Lung (tissue), 12 donors: ENCODE measurements around the gene SHC3. TPM values are rescaled to one million over a fixed set of nuclear protein-coding genes. Genes with fewer than 3 reads are reported as not detected.

Experiments
- ATAC-seq: fragments of 200-7000 bp; cut with Tn5 transposase; one replicate; pipeline ENCODE4 v1.9.1; 2020; ENCODE audit warnings: moderate number of reproducible peaks; ENCODE audit not compliant: insufficient read depth, low FRiP score
- DNase-seq, 3 donors: peaks; one replicate each; pipeline ENCODE4 v3.0.0-alpha.2; 2013 to 2017
- H3K27ac ChIP-seq, 2 donors: one replicate each; pipeline ENCODE4 v1.5.1; 2013; ENCODE audit warnings: mild to moderate bottlenecking in 2 of 2, moderate library complexity in 2 of 2, control low read depth in 1 of 2, inconsistent platforms in 1 of 2, low read depth in 1 of 2, low read length in 1 of 2
- H3K27me3 ChIP-seq, 3 donors: one replicate each; pipeline ENCODE4 v1.5.1; 2013; ENCODE audit warnings: low read length in 2 of 3; ENCODE audit not compliant: control insufficient read depth in 3 of 3, insufficient read depth in 3 of 3
- H3K36me3 ChIP-seq, 4 donors: one replicate each; pipeline ENCODE4 v1.5.1; 2013; ENCODE audit warnings: low read length in 4 of 4, mild to moderate bottlenecking in 1 of 4, moderate library complexity in 1 of 4; ENCODE audit not compliant: control insufficient read depth in 4 of 4, insufficient read depth in 4 of 4
- H3K4me1 ChIP-seq, 5 donors: one replicate each; pipeline ENCODE4 v1.5.1; 2013; ENCODE audit warnings: low read length in 5 of 5, mild to moderate bottlenecking in 2 of 5, moderate library complexity in 1 of 5; ENCODE audit not compliant: control insufficient read depth in 5 of 5, insufficient read depth in 5 of 5
- H3K4me3 ChIP-seq: one replicate; pipeline ENCODE4 v1.5.1; 2013; ENCODE audit warnings: mild to moderate bottlenecking, control low read depth, moderate library complexity
- H3K9ac ChIP-seq, 2 donors: one replicate each; pipeline ENCODE4 v1.5.1; 2013; ENCODE audit warnings: low read length in 2 of 2, control low read depth in 1 of 2; ENCODE audit not compliant: insufficient read depth in 1 of 2
- H3K9me3 ChIP-seq, 4 donors: one replicate each; pipeline ENCODE4 v1.5.1; 2013; ENCODE audit warnings: low read length in 3 of 4, mild to moderate bottlenecking in 1 of 4, moderate library complexity in 1 of 4; ENCODE audit not compliant: control insufficient read depth in 4 of 4, insufficient read depth in 3 of 4
- WGBS, 2 donors: extraction: QIAGEN DNeasy Blood & Tissue Kit; methylation state at CpG; one replicate each; pipeline ENCODE4 v1.1.7; 2013; 5-methylcytosine and 5-hydroxymethylcytosine counted together
- polyA plus RNA-seq, 2 donors: library from polyadenylated mRNA; stranded (reverse); fragments of 200-250 nt; gene quantifications; one replicate each; pipeline ENCODE4 v1.2.1, GENCODE V29; 2013
- total RNA-seq, 2 donors: library from RNA; depleted of rRNA in 1 of 2; stranded (reverse); fragments of >200 nt in 1 of 2; gene quantifications; one replicate each; pipeline ENCODE4 v1.2.1, GENCODE V29; 2014 to 2021
- TF ChIP-seq, protein P1 (sequence below): IDR thresholded peaks from 2 replicates; pipeline ENCODE4 v1.5.1; 2012; ENCODE audit warnings: mild to moderate bottlenecking; ENCODE audit errors: control extremely low read depth, extremely low read depth
- donor health status: control.
- donor health status: control.
- donor health status: Bipolar disorder and iron deficiency.
- donor health status: healthy.
- donor health status: DM: yes; HTN: yes; CAD: no.

Gene SHC3
- total and polyA plus RNA-seq, 4 donors: 1.8 to 19.2 (median 4.0) TPM

DNA sequence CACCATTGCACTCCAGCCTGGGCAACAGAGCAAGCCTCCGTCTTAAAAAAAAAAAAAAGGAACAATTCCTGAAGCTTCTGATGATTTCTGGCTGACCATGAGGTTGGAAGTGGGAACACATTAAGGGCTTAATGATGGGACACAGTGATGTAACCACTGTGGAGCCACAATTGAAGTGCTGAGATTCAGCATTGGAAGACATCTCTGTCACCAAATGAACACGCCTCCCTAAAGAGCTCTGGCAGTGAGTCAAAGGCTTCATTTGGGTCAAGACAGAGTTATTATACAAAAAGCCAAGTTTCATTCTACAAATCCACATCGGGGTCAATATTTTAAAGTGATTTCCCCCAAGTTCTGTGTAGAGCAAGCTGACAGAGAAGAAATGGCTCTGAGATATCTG lies 191.8 kb downstream of the SHC3 start:
- WGBS, 2 donors: 83% methylated on average over 3 of the region's 3 CpGs

DNA sequence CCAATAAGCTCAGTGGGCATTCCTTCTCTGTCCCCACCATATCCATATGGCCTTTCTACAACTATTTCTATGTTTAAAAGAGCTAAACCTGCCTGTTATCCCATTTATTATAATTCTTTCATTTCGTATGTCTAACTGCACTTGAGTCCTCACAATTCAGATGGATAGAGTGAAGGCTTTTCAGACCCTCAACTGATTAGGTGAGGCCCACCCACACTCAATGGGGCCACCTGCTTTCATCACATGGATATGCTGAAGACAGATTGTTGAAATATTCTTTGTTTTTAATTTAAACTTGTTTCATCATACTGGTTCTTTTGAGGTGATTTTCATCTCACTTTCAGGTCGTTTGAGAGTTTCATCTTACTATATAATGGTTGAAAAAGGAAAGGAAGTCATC lies 193.0 kb downstream of the SHC3 start:
- TF ChIP-seq, protein P1, sequence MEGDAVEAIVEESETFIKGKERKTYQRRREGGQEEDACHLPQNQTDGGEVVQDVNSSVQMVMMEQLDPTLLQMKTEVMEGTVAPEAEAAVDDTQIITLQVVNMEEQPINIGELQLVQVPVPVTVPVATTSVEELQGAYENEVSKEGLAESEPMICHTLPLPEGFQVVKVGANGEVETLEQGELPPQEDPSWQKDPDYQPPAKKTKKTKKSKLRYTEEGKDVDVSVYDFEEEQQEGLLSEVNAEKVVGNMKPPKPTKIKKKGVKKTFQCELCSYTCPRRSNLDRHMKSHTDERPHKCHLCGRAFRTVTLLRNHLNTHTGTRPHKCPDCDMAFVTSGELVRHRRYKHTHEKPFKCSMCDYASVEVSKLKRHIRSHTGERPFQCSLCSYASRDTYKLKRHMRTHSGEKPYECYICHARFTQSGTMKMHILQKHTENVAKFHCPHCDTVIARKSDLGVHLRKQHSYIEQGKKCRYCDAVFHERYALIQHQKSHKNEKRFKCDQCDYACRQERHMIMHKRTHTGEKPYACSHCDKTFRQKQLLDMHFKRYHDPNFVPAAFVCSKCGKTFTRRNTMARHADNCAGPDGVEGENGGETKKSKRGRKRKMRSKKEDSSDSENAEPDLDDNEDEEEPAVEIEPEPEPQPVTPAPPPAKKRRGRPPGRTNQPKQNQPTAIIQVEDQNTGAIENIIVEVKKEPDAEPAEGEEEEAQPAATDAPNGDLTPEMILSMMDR: no peak
- H3K9ac ChIP-seq: no peak overlapping the region
- ATAC-seq: no peak

More for the DNA sequence above, 191.8 kb downstream of the SHC3 start:
- H3K4me3 ChIP-seq: no peak overlapping the region
- peak; percentile 56 to 93 (median 84) for DNase-seq
- TF ChIP-seq, protein P1: no peak
- H3K9ac ChIP-seq: no peak overlapping the region
- peaks cover 0 to 2% (median 0%) of the 10 kb centered on the region in 4 donors for H3K36me3 ChIP-seq
- H3K27ac ChIP-seq: no peak overlapping the region
- no peaks in the 10 kb centered on the region for H3K27me3 ChIP-seq
- ATAC-seq: no peak
- H3K4me1 ChIP-seq: peaks cover 0 to 25% (median 6%) of the 10 kb centered on the region in 5 donors
- peaks cover 0 to 3% (median 0%) of the 10 kb centered on the region in 4 donors for H3K9me3 ChIP-seq

DNA sequence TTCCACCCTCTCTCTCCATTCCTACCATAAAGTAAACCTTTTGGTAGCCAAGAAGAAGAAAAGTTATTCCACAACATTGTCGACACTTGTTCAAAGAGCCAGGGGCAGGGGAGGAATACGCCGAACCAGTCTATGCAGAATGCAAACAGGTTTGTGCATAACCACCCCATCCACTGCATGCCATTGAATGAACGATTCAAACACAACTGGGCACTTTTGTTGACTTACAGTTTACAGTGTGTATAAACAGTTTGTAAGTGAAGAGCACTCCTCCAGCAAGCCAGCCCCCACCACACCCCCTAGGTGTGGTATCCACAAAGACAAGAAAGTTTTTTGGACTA lies 194.1 kb downstream of the SHC3 start:
- TF ChIP-seq, protein P1: no peak
- H3K4me1 ChIP-seq: peaks cover 0 to 11% (median 2%) of the 10 kb centered on the region in 5 donors
- H3K27me3 ChIP-seq: no peaks in the 10 kb centered on the region
- peaks cover 0 to 3% (median 0%) of the 10 kb centered on the region in 4 donors for H3K36me3 ChIP-seq
- no peak overlapping the region for H3K9ac ChIP-seq
- 74 to 79% methylated on average over 4 of the region's 4 CpGs for WGBS, 2 donors
- no peak overlapping the region for H3K27ac ChIP-seq
- ATAC-seq (no peak), DNase-seq (no peak)
- H3K4me3 ChIP-seq: no peak overlapping the region
- peaks cover 0 to 2% (median under 1%) of the 10 kb centered on the region in 4 donors for H3K9me3 ChIP-seq

More for the DNA sequence above, 193.0 kb downstream of the SHC3 start:
- Histone ChIP-seq H3K27me3 (no peaks in the 10 kb centered on the region), H3K4me1 (peaks cover 0 to 22% (median 6%) of the 10 kb centered on the region in 5 donors), H3K36me3 (peaks cover 0 to 3% (median 0%) of the 10 kb centered on the region in 4 donors), H3K9me3 (peaks cover 0 to 2% (median under 1%) of the 10 kb centered on the region in 4 donors), H3K27ac (no peak overlapping the region), H3K4me3 (no peak overlapping the region)
- 77 to 84% methylated on average over 2 of the region's 2 CpGs for WGBS, 2 donors
- no peak for DNase-seq
